AML-193 (cell line): ENCODE data around the gene MSRB1.
"Not testable (repeated sequence)": the region's sequence is repeated elsewhere in the genome, so short reads cannot be mapped to it uniquely, and the experiment has no call there.

Source experiments
- DNase-seq, 2 experiments: peaks; one replicate each; lab custom pipeline; 2025; lab: John Stamatoyannopoulos, UW

MSRB1 gene

GRCh38 chr16:1915732-1916639 is 27.0 kb downstream of the MSRB1 start:
- DNase-seq, result no peak

- DNase-seq, result no peak
Measured at GRCh38 chr16:1914988-1915387, 28.0 kb downstream of the MSRB1 start.

GRCh38 chr16:1914084-1914608 is 28.9 kb downstream of the MSRB1 start:
- no peak for DNase-seq

GRCh38 chr16:1913327-1914083 is 29.5 kb downstream of the MSRB1 start:
- no peak for DNase-seq

GRCh38 chr16:1912215-1912543 is 30.8 kb downstream of the MSRB1 start:
- no peak for DNase-seq

- DNase-seq, result no peak
Measured at GRCh38 chr16:1911467-1912214, 31.4 kb downstream of the MSRB1 start.

- DNase-seq, result no peak
Measured at GRCh38 chr16:1909561-1910231, 33.3 kb downstream of the MSRB1 start.

- DNase-seq, result no peak
Measured at GRCh38 chr16:1908983-1909382, 34.0 kb downstream of the MSRB1 start.

GRCh38 chr16:1908184-1908583 is 34.8 kb downstream of the MSRB1 start:
- no peak for DNase-seq

- no peak for DNase-seq
Measured at GRCh38 chr16:1907226-1907860, 35.7 kb downstream of the MSRB1 start.

- DNase-seq, result no peak
Measured at GRCh38 chr16:1906846-1907165, 36.2 kb downstream of the MSRB1 start.

- no peak for DNase-seq
Measured at GRCh38 chr16:1906055-1906845, 36.7 kb downstream of the MSRB1 start.

- DNase-seq, result no peak
Measured at GRCh38 chr16:1903845-1904840, 38.9 kb downstream of the MSRB1 start.

GRCh38 chr16:1903220-1903574 is 39.8 kb downstream of the MSRB1 start:
- DNase-seq, result no peak

- DNase-seq, result no peak
Measured at GRCh38 chr16:1902547-1903219, 40.3 kb downstream of the MSRB1 start.

- no peak for DNase-seq
Measured at GRCh38 chr16:1900452-1900774, 42.6 kb downstream of the MSRB1 start.

- no peak for DNase-seq
Measured at GRCh38 chr16:1899641-1900451, 43.2 kb downstream of the MSRB1 start.

GRCh38 chr16:1897692-1898091 is 45.3 kb downstream of the MSRB1 start:
- not testable (repeated sequence) for DNase-seq
